Endothelial cell of umbilical vein (primary cell): ENCODE measurements around the gene NACAD.

ENCODE experiments used
- EZH2 ChIP-seq: IDR thresholded peaks from 2 replicates; pipeline ENCODE4 v1.6.1; 2012; ENCODE audit warnings: borderline replicate concordance, low read depth, mild to moderate bottlenecking, moderate library complexity, low read length, inconsistent platforms; ENCODE audit not compliant: severe bottlenecking
- FOS ChIP-seq: IDR thresholded peaks from 2 replicates; pipeline ENCODE4 v1.6.1; 2011; ENCODE audit warnings: mild to moderate bottlenecking, low read length, moderate library complexity, borderline replicate concordance; ENCODE audit not compliant: insufficient read depth
- POLR2A ChIP-seq: IDR thresholded peaks from 2 replicates; pipeline ENCODE4 v1.6.1; 2012; ENCODE audit warnings: low read depth, mild to moderate bottlenecking, control low read depth, low read length
- POLR2AphosphoS5 ChIP-seq: IDR thresholded peaks from 2 replicates; pipeline ENCODE4 v1.6.1; 2012; ENCODE audit warnings: low read depth, mild to moderate bottlenecking, control low read depth, low read length, moderate library complexity; ENCODE audit not compliant: insufficient read depth
- TF ChIP-seq, protein P1 (sequence below), 2 donors: IDR thresholded peaks; 1 replicate in 1 of 2; 2 replicates in 1 of 2; pipeline ENCODE4 v1.5.1; 2011; ENCODE audit warnings: low read length in 2 of 2, mild to moderate bottlenecking in 2 of 2, moderate library complexity in 2 of 2, control low read depth in 1 of 2, inconsistent platforms in 1 of 2, low read depth in 1 of 2; ENCODE audit not compliant: insufficient read depth in 1 of 2; ENCODE audit errors: extremely low read depth in 1 of 2

- TF ChIP-seq, protein P1, sequence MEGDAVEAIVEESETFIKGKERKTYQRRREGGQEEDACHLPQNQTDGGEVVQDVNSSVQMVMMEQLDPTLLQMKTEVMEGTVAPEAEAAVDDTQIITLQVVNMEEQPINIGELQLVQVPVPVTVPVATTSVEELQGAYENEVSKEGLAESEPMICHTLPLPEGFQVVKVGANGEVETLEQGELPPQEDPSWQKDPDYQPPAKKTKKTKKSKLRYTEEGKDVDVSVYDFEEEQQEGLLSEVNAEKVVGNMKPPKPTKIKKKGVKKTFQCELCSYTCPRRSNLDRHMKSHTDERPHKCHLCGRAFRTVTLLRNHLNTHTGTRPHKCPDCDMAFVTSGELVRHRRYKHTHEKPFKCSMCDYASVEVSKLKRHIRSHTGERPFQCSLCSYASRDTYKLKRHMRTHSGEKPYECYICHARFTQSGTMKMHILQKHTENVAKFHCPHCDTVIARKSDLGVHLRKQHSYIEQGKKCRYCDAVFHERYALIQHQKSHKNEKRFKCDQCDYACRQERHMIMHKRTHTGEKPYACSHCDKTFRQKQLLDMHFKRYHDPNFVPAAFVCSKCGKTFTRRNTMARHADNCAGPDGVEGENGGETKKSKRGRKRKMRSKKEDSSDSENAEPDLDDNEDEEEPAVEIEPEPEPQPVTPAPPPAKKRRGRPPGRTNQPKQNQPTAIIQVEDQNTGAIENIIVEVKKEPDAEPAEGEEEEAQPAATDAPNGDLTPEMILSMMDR (IDR thresholded peaks at IDR 0.05; ENCODE audit: extremely low read depth in 1 of 2, insufficient read depth in 1 of 2, low read depth in 1 of 2, low read length in 2 of 2), result no peak
- no peak for TF ChIP-seq EZH2
- TF ChIP-seq POLR2A, result no peak
- no peak for TF ChIP-seq POLR2AphosphoS5
- no peak for TF ChIP-seq FOS
Measured at GRCh38 chr7:45053941-45054340, 34.8 kb downstream of the NACAD start.
